ENCODE measurements around the gene LSS. TPM values are rescaled to one million over a fixed set of nuclear protein-coding genes. Genes with fewer than 3 reads are reported as not detected.
"Not testable (repeated sequence)": the region's sequence is repeated elsewhere in the genome, so short reads cannot be mapped to it uniquely, and the experiment has no call there.

Gene LSS
- total and polyA plus RNA-seq, 8 donors, result 15.3 to 246 (median 36.1) TPM

GRCh38 chr21:46172863-46173528 is 55.6 kb downstream of the LSS start:
- 87 to 95% (median 91%) methylated on average over 2 to 6 of the region's 6 CpGs for WGBS, 5 donors

GRCh38 chr21:46171996-46172862 is 56.3 kb downstream of the LSS start:
- DNase-seq, result peak in 1 of 2 donors; percentile 1
- peaks cover 0 to 17% (median 0%) of the 10 kb centered on the region in 3 donors for H3K27me3 ChIP-seq
- intact Hi-C loops (cut with DNase I; ENCODE audit: low total_unique reads), result no loop called here
- peaks cover 0 to 13% (median 0%) of the 10 kb centered on the region in 4 donors for H3K36me3 ChIP-seq
- no peaks in the 10 kb centered on the region for H3K4me1 ChIP-seq
- WGBS, 5 donors, result 82 to 92% (median 87%) methylated on average over 19 to 21 of the region's 21 CpGs
- H3K4me3 ChIP-seq, result no peak overlapping the region
- TF ChIP-seq POLR2A (IDR thresholded peaks at IDR 0.05) (no peak), CTCF (IDR thresholded peaks at IDR 0.05) (no peak), POLR2AphosphoS5 (IDR thresholded peaks at IDR 0.05) (no peak), EP300 (IDR thresholded peaks at IDR 0.05) (no peak)
- no peak overlapping the region for H3K27ac ChIP-seq
- peaks cover 0 to 23% (median 0%) of the 10 kb centered on the region in 4 donors for H3K9me3 ChIP-seq

More at GRCh38 chr21:46172863-46173528, 55.6 kb downstream of the LSS start:
- H3K27ac ChIP-seq, result no peak overlapping the region
- intact Hi-C loops (cut with DNase I; ENCODE audit: low total_unique reads), result no loop called here
- TF ChIP-seq POLR2AphosphoS5 (IDR thresholded peaks at IDR 0.05) (no peak), EP300 (IDR thresholded peaks at IDR 0.05) (no peak), CTCF (IDR thresholded peaks at IDR 0.05) (no peak), POLR2A (IDR thresholded peaks at IDR 0.05) (no peak)
- H3K27me3 ChIP-seq, result peaks cover 0 to 17% (median 0%) of the 10 kb centered on the region in 3 donors
- H3K9me3 ChIP-seq, result peaks cover 0 to 23% (median 0%) of the 10 kb centered on the region in 4 donors
- H3K4me1 ChIP-seq, result no peaks in the 10 kb centered on the region
- DNase-seq, result no peak
- H3K36me3 ChIP-seq, result peaks cover 0 to 10% (median 0%) of the 10 kb centered on the region in 4 donors
- no peak overlapping the region for H3K4me3 ChIP-seq

GRCh38 chr21:46171585-46171984 is 57.0 kb downstream of the LSS start:
- H3K4me3 ChIP-seq, result no peak overlapping the region
- no peak for TF ChIP-seq CTCF (IDR thresholded peaks at IDR 0.05)
- TF ChIP-seq POLR2A (IDR thresholded peaks at IDR 0.05), result no peak
- TF ChIP-seq POLR2AphosphoS5 (IDR thresholded peaks at IDR 0.05), result no peak
- no peak for TF ChIP-seq EP300 (IDR thresholded peaks at IDR 0.05)
- peaks cover 0 to 17% (median 0%) of the 10 kb centered on the region in 3 donors for H3K27me3 ChIP-seq
- peaks cover 0 to 13% (median 0%) of the 10 kb centered on the region in 4 donors for H3K36me3 ChIP-seq
- H3K4me1 ChIP-seq, result no peaks in the 10 kb centered on the region
- no peak overlapping the region for H3K27ac ChIP-seq
- 46 to 81% (median 63%) methylated on average over 2 of the region's 2 CpGs for WGBS, 5 donors
- H3K9me3 ChIP-seq, result peaks cover 0 to 21% (median 0%) of the 10 kb centered on the region in 4 donors
- no peak for DNase-seq
- intact Hi-C loops (cut with DNase I; ENCODE audit: low total_unique reads), result no loop called here

- DNase-seq; H3K4me3 ChIP-seq; H3K4me1 ChIP-seq; intact Hi-C loops (cut with DNase I; ENCODE audit: low total_unique reads); H3K27ac ChIP-seq: not testable (repeated sequence)
- peaks cover 0 to 18% (median 0%) of the 10 kb centered on the region in 4 donors for H3K9me3 ChIP-seq
- peaks cover 0 to 13% (median 0%) of the 10 kb centered on the region in 4 donors for H3K36me3 ChIP-seq
- WGBS, 5 donors, result 75 to 100% (median 81%) methylated on average over 1 of the region's 1 CpG
- H3K27me3 ChIP-seq, result peaks cover 0 to 17% (median 0%) of the 10 kb centered on the region in 3 donors
These were observed 58.0 kb downstream of the LSS start for GRCh38 chr21:46170436-46171193.

All from stomach (tissue), 9 donors.